Dendritic cell treated with granulocyte-macrophage colony-stimulating factor and Interleukin-4, amounts not matched to agents 40 ng/mL and 50 ng/mL, for 4 days (primary cell): ENCODE measurements around the gene JMJD6.
"Not testable (repeated sequence)": the region's sequence is repeated elsewhere in the genome, so short reads cannot be mapped to it uniquely, and the experiment has no call there.

ENCODE experiments used
- H3K27ac Mint-ChIP-seq: one replicate; pipeline ENCODE4 v1.8.0; 2022; ENCODE audit warnings: mild to moderate bottlenecking, mixed read lengths
- H3K27me3 Mint-ChIP-seq: one replicate; pipeline ENCODE4 v1.8.0; 2022; ENCODE audit warnings: mild to moderate bottlenecking, mixed read lengths
- H3K36me3 Mint-ChIP-seq: one replicate; pipeline ENCODE4 v1.8.0; 2022; ENCODE audit warnings: low read depth, mixed read lengths
- H3K4me1 Mint-ChIP-seq: one replicate; pipeline ENCODE4 v1.8.0; 2022; ENCODE audit warnings: low read depth, mixed read lengths
- H3K4me3 Mint-ChIP-seq: one replicate; pipeline ENCODE4 v1.8.0; 2022; ENCODE audit warnings: mild to moderate bottlenecking, moderate library complexity, mixed read lengths
- H3K9me3 Mint-ChIP-seq: one replicate; pipeline ENCODE4 v1.8.0; 2022; ENCODE audit warnings: mixed read lengths
- intact Hi-C: fragments of 100-400 bp; cut with micrococcal nuclease; formaldehyde crosslinking; loops from one replicate; pipeline ENCODE4 v1.15.0; 2022

Gene JMJD6

DNA sequence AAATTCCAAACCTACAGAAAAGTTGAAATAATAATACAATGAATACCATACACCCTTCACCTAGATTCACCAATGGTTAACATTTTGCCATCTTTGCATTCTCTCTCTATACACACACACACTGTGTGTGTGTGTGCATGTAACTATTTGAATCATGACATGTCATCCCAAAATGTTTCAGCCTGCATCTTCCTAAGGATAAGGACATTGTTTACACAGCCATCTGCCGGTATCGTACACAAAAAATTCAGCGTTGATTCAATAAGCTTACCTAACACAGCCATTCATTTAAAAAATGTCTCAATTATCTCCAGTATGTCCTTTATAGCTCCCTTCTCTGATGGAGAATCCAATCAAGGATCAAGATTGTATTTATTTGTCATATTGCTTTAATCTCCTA lies 19.6 kb downstream of the JMJD6 start:
- intact Hi-C loops: no loop called here
- H3K4me3 Mint-ChIP-seq: no peak overlapping the region
- H3K36me3 Mint-ChIP-seq: no peaks in the 10 kb centered on the region
- H3K27ac Mint-ChIP-seq: no peak overlapping the region
- H3K4me1 Mint-ChIP-seq: peaks cover 23% of the 10 kb centered on the region
- peaks cover 21% of the 10 kb centered on the region for H3K27me3 Mint-ChIP-seq
- no peaks in the 10 kb centered on the region for H3K9me3 Mint-ChIP-seq

DNA sequence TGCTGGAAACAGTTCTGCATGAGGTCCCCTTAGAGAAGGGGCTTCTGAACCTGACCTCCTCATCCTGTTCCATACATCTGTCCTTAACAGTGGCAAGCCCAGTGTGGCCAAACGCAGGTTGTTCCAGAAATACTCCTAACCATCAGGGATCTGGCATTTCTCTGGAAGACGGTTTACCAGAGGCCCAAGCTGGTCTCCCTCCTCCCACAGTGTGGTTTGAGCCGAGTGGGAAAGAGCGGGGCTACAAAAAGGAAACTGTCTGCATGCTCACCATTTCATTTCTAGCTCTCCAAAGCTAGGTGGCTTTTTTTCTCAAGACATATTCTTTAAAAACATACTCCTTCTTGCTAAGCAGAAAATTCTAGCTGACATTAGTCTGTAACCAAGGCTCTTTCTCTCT lies 21.6 kb downstream of the JMJD6 start:
- intact Hi-C loops: no loop called here
- Mint-ChIP-seq H3K4me3 (no peak overlapping the region), H3K27ac (no peak overlapping the region), H3K4me1 (peaks cover 12% of the 10 kb centered on the region), H3K27me3 (peaks cover 16% of the 10 kb centered on the region), H3K9me3 (no peaks in the 10 kb centered on the region), H3K36me3 (no peaks in the 10 kb centered on the region)

DNA sequence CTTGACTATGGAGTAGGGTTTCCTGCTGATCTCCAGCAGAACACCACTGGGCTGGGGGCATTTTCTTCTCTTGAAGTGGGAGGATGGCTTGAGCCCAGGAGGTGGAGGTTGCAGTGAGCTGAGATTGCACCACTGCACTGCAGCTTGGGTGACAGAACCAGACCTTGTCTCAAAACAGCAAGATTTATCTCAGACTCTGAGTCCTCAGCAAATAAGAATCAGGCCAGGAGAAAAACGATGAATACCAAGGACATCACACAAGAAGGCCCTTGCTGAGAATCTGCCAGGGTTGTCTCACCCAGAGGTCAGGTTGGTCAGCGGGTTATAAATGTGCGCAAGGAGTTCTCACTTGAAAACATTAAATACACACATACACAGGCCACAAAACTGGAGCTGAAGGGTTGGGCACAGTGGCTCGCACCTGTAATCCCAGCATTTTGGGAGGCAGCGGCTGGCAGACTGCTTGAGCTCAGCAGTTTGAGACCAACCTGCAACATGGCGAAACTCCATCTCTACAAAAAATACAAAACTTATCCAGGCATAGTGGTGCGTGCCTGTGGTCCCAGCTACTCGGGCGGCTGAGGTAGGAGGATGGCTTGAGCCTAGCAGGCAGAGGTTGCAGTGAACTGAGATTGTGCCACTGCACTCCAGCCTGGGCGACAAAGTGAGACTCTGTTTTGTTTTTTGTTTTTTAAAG lies 23.3 kb downstream of the JMJD6 start:
- Mint-ChIP-seq H3K36me3 (no peaks in the 10 kb centered on the region), H3K4me1 (no peaks in the 10 kb centered on the region), H3K9me3 (no peaks in the 10 kb centered on the region), H3K4me3 (no peak overlapping the region), H3K27me3 (peaks cover 2% of the 10 kb centered on the region), H3K27ac (no peak overlapping the region)
- intact Hi-C loops: no loop called here

DNA sequence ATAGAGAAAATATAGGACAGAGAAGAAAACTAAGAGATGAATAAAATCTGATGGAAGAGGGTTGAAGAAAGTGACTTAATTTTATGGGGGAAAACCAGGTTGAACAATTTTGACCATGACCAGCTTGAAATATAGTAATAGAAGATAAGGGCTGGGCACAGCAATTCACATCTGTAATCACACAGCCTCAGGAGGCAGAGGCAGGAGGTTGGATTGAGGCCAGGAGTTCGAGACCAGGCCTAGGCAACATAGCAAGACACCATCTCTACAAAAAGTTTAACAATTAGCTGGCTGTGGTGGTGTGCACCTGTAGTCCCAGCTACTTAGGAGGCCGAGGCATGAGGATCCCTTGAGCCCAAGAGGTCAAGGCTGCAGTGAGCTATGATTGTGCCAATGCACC lies 24.3 kb downstream of the JMJD6 start:
- H3K36me3 Mint-ChIP-seq: no peaks in the 10 kb centered on the region

DNA sequence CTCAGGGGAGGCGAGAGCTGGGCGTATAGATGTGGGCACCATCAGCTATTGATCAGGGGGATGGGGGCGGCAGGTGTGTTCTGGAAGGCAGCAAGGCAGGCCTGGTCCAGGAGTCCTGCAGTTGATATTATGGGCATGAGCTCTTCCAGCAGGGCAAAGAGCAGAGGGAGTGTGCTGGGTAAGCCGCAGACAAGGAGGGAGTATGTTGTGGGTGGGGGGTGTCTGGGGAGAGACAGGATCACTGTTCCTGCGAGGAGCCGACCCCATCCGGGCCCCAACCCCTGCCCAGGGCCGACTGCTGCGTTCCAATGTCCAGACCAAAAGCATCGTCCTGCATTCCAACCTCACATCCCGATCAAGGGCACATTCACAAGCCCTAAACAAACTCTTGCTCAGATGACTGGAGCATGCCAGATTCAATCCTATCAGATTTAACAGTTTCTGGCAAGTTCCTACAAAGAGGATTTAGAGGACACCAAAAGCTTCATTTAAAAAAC lies 24.9 kb downstream of the JMJD6 start:
- Mint-ChIP-seq H3K4me3 (no peak overlapping the region), H3K27ac (no peak overlapping the region), H3K4me1 (no peaks in the 10 kb centered on the region), H3K27me3 (peaks cover 2% of the 10 kb centered on the region), H3K9me3 (no peaks in the 10 kb centered on the region), H3K36me3 (no peaks in the 10 kb centered on the region)
- intact Hi-C loops: no loop called here

More for the DNA sequence above, 24.3 kb downstream of the JMJD6 start:
- no peak overlapping the region for H3K4me3 Mint-ChIP-seq
- intact Hi-C loops: no loop called here
- no peaks in the 10 kb centered on the region for H3K4me1 Mint-ChIP-seq
- H3K9me3 Mint-ChIP-seq: no peaks in the 10 kb centered on the region
- H3K27ac Mint-ChIP-seq: no peak overlapping the region
- H3K27me3 Mint-ChIP-seq: peaks cover 2% of the 10 kb centered on the region

DNA sequence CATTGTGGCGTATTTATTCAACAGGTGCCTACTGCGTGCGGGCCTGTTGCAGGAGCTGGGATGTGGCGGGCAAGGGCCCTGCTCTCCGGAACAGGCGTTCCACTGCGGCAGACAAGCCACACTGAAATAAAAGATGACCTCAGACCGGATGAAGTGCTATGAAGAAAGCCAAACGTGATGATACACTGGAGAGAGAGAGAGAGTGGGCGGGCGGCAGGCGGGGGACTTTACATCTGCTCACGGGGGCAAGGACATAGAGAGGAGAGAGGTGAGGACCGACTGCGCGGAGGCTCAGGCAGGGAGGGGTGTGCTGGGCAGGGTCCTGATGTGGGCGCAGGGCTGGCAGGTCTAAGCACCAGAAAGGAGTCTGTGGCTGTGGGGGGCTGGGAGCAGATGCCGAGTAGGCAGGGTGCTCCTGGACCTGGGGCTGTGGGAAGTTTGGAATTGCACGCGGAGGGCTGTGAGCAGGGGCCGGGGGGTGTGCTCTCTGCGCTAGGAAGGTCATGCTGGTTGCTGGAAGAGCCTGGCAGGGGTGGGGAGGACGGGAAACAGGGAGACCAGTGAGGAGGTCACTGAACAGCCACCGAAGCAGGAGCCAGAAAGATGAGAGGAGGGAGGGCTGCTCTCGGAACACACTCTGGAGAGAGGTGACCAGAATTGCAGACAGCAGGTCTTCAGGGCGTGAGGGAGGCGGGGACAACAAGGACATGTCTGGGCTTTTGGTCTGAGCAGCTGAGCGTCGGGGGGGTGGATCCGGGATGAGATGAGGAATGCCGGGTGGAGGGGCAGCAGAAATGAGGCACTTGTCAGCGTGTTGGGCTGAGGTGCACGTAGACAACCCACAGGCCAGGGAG lies 25.6 kb downstream of the JMJD6 start:
- H3K36me3 Mint-ChIP-seq: no peaks in the 10 kb centered on the region
- H3K9me3 Mint-ChIP-seq: no peaks in the 10 kb centered on the region
- no peak overlapping the region for H3K27ac Mint-ChIP-seq
- H3K4me3 Mint-ChIP-seq: no peak overlapping the region
- no peaks in the 10 kb centered on the region for H3K4me1 Mint-ChIP-seq
- intact Hi-C loops: no loop called here
- peaks cover 2% of the 10 kb centered on the region for H3K27me3 Mint-ChIP-seq

DNA sequence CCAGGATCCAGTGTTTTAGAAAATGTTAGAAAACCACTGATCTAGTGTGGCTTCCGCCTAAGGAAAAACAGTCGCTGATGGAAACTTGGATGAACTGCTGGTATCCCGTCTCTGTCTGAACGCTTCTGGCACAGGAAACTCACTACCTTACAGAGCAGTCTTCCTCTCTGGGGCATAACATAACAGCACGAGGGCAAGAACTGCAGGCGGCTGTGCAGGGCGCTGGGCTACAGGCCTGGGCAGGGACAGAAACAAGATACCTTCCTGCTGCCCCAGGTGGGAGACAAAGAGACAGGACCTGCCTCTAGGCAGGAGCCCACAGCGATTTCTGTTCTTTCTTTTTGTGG lies 26.2 kb downstream of the JMJD6 start:
- Mint-ChIP-seq H3K36me3 (no peaks in the 10 kb centered on the region), H3K9me3 (no peaks in the 10 kb centered on the region), H3K4me3 (no peak overlapping the region), H3K27ac (no peak overlapping the region), H3K4me1 (no peaks in the 10 kb centered on the region), H3K27me3 (peaks cover 2% of the 10 kb centered on the region)
- intact Hi-C loops: no loop called here

DNA sequence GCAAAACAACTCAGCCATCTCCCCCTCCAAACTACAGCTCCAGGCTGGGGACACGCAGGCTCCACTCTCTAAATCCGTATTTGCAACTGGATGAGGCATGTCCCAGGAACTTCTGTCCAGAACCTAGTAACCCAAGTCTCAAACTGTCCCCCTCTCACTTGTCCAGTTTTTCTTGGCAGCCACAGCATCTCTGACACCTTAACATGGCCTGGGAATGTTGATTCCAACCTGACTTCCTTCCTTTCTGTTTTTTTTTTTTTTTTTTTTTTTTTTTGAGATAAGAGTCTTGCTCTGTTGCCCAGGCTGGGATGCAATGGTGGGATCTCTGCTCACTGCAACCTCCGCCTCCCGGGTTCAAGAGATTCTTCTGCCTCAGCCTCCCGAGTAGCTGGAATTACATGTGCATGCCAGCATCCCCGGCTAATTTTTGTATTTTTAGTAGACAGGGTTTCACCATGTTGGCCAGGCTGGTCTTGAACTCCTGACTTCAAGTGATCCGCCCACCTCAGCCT lies 27.9 kb downstream of the JMJD6 start:
- H3K27ac Mint-ChIP-seq, H3K27me3 Mint-ChIP-seq, H3K9me3 Mint-ChIP-seq, H3K4me1 Mint-ChIP-seq, H3K36me3 Mint-ChIP-seq, H3K4me3 Mint-ChIP-seq, intact Hi-C loops: not testable (repeated sequence)

DNA sequence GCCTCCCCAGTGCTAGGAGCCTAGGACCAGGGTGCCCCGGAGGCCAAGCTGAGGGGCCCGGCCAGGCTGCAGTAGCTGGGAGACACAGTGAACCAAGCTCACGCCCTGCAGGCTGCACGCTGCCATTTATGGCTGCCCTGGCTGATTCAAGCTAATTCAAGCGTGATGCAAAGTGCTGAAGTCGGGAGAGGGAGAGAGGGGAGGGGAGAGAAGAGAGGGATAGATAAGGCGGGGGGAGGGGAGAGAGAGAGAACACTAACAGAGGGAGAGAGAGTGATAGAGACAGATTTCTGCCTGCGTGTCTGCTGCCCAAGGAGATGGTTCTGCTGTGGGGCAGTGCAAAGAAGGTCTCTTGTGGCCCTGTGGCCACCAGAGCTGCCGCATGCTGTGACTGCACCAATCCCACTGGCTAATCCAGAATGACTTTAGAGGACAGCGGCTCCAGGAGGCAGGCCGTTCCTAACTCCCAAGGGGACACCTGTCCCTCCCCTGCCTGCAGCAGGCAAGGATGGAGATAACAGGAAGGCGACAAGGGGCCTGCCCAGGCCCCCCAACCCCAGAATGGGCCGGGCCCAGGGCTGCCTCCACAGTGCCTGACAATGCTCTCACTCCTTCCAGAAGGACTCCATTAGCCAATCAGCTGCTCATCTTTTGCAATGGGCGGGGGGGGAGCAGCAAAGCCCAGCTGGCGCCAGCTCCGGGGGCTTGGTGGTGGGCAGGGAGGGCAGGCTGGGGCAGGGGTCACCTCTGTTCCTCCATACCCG lies 28.5 kb downstream of the JMJD6 start:
- Mint-ChIP-seq H3K27me3 (peaks cover 2% of the 10 kb centered on the region), H3K4me1 (no peaks in the 10 kb centered on the region), H3K36me3 (no peaks in the 10 kb centered on the region), H3K4me3 (no peak overlapping the region), H3K9me3 (no peaks in the 10 kb centered on the region), H3K27ac (no peak overlapping the region)
- intact Hi-C loops: no loop called here

DNA sequence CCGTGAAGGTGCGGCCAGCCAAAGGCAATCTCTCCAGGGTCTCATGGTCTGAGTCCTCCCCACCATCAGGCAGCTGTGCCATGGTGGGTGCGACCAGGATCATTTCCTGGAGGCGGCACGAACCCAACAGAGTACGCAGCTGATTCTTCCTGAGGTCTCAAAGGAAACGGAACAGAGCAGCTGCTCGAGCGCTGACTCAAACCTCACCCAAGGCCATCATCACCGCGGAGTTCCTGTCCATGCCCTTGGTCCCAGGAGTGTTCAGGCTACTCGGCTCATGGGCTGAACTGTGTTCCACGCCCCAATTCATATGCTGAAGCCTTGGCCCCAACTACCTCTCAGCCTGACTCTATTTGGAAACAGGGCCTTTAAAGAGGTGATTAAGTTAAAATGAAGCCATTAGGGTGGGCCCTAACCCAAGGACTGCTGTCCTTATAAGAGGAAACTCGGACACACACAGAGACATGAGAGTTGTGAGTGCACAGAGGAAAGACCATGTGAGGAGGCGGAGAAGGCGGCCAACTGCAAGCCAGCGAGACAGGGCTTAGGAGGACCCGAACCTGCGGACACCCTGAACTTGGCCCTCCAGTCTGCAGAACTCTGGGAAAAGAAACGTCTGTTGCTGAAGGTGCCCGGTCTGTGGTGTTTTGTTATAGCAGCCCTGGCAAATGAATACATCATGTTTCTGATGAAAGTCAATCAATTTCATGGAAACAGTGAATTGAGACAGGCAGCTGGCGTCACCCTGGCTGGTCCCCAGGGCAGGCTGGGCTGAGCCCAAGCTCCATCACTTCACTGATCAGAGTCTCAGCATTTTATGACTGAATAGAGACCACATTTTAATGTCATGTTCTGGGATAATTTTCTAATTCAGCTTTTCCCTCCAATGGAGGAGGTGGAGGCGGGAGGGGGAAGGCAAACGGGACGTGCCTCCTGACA lies 29.4 kb downstream of the JMJD6 start:
- Mint-ChIP-seq H3K4me1 (no peaks in the 10 kb centered on the region), H3K36me3 (no peaks in the 10 kb centered on the region), H3K27me3 (peaks cover 2% of the 10 kb centered on the region), H3K27ac (no peak overlapping the region), H3K9me3 (no peaks in the 10 kb centered on the region), H3K4me3 (no peak overlapping the region)
- intact Hi-C loops: no loop called here

DNA sequence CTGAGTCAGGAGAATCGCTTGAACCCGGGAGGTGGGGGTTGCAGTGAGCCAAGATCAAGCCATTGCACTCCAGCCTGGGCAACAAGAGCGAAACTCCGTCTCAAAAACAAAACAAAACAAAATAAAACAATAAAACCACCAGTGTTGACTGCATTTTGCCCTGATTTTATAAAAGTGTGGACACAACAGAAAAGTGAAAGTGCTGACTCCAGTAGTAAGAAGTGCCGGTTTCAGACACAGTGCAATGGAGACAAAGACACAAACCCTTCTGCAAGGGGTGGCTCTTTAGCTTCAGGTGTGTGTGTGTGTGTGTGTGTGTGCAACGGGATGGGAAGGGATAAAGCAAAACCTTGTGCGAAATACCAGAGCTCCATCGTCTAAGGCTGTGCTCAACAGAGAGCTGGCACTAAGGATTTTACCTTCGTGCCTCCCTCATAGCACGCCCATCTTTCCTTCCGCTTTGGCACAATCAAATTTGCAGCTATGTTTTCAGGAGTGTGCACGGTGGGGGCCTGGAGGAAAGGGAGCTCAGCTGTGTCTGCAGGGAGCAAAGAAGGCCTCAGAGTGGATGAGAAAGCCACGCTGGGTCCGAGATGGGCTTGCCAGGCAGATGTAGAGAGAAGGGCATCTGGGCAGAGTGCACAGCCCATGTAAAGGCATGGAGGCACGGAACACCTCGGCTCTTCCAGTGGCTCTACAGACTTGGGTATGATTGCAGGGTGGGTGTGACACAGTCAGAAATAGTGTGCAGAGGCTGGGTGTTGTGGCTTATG lies 31.2 kb downstream of the JMJD6 start:
- Mint-ChIP-seq H3K27ac (no peak overlapping the region), H3K9me3 (no peaks in the 10 kb centered on the region), H3K36me3 (no peaks in the 10 kb centered on the region), H3K4me3 (no peak overlapping the region), H3K4me1 (no peaks in the 10 kb centered on the region), H3K27me3 (peaks cover 2% of the 10 kb centered on the region)
- intact Hi-C loops: no loop called here

DNA sequence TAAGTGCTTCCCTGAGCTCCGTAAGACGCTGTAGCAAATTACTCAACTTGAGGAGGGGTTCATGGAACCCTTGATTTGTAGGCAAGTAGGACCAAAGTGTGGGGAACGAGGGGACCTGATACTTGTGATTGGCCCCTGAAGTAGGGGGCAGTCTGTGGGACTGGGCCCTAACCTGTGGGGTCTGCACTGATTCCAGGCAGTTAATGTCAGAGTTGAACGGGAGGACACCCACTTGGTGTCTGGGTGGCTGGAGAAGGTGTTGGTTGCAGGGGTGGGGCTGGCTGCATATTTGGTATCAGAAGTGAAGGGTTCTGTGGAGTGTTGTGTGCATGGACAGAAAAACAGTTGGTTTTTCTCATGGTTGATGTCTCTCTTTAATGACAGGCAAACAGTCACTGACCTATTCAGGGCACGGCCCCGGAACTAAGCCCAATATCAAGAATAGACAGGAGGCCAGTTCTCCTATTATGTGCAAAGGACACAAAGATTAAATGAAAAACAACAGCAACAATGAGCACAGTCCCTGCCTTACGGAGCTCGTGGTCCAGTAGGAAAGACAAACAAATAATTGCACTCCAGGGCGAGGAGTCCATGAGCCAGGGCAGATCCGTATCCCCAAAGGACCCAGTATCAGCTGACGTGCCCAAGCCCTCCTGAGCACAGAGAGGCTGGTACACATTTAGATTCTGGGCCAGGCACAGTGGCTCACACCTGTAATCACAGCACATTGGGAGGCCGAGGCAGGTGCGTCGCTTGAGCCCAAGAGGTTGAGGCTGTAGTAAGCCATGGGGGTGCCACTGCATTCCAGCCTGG lies 34.8 kb downstream of the JMJD6 start:
- Mint-ChIP-seq H3K27me3 (peaks cover 2% of the 10 kb centered on the region), H3K4me1 (no peaks in the 10 kb centered on the region), H3K9me3 (no peaks in the 10 kb centered on the region), H3K4me3 (no peak overlapping the region), H3K27ac (no peak overlapping the region), H3K36me3 (peaks cover 10% of the 10 kb centered on the region)
- intact Hi-C loops: no loop called here
